ENCODE results near the gene ABHD3. TPM values are rescaled to one million over a fixed set of nuclear protein-coding genes. Genes with fewer than 3 reads are reported as not detected.

ABHD3 gene, protein sequence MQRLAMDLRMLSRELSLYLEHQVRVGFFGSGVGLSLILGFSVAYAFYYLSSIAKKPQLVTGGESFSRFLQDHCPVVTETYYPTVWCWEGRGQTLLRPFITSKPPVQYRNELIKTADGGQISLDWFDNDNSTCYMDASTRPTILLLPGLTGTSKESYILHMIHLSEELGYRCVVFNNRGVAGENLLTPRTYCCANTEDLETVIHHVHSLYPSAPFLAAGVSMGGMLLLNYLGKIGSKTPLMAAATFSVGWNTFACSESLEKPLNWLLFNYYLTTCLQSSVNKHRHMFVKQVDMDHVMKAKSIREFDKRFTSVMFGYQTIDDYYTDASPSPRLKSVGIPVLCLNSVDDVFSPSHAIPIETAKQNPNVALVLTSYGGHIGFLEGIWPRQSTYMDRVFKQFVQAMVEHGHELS
- 10 to 100 TPM; 23.8 to 34.8 (median 29.0) TPM for total RNA-seq
- polyA plus RNA-seq, result 10 to 100 TPM; 25.3 to 34.4 (median 25.9) TPM
- long read RNA-seq, donor 1, transcript ABHD3-201 (9 exons, 2,064 nt), result major isoform, 6 of 8 reads
- long read RNA-seq, donor 1, partial matches to known transcripts, result 0 of 8 reads
- long read RNA-seq, donor 1, other reads (novel, unspliced or antisense), result 0 of 8 reads
- long read RNA-seq, donor 2, partial matches to known transcripts, result 0 of 4 reads
- long read RNA-seq, donor 2, other reads (novel, unspliced or antisense), result 0 of 4 reads

DNA sequence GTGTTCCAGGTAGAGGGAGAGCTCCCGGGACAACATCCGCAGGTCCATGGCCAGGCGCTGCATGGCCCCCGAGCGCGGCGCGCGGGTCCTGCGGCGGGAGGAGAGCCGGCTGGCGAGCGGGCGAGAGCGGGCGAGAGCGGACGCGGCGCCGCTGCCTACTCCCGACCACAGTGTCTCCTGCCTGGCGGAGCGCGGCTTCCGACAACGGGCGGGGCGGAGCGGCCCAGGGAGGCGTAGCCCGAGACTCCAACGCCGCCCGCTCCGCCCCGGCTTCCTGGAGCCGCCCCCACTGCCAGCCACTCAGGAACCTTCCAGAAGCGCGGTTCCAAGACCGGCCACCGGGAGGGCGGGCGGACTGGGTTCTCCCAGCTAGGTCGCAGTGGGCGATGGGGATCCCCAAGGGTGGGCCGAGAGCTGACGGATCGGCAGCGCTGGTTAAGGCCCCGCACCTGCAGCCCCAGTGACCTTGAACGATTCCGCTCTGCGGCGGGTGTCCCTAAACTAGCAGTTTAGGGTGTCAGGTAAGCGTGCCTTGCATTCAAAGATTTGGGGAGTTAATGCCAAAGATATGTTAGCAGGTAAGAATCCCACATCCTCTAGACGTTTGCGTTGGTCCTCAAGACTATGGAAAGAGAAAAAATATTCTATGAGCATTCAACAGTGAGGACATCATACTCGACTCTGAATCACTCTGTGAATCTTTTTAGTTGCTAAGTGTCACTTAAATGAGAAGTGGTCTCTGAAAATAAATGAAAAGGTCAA lies at the start of gene ABHD3:
Gene ABHD3, minus strand, starts transcription at position 172 of the 762 bp plus-strand sequence. Its CDS starts 109 bp downstream, at position 63.
- H3K27ac ChIP-seq, result peak within 1 kb of the TSS; percentile 68 to 98 (median 94)
- no peaks in the 10 kb centered on the region for H3K9me3 ChIP-seq
- H3K27me3 ChIP-seq (replicated peaks in 1 of 7), result no peaks in the 10 kb centered on the region
- WGBS, 5 donors, result 1 to 4% (median 2%) methylated on average over 23 to 60 of the region's 60 CpGs
- H3K4me1 ChIP-seq, result peaks cover 7 to 38% (median 23%) of the 10 kb centered on the region in 6 donors
- DNase-seq, result peak; percentile 99
- H3K36me3 ChIP-seq, result peaks cover 0 to 24% (median 5%) of the 10 kb centered on the region in 6 donors
- TF ChIP-seq, protein P1, sequence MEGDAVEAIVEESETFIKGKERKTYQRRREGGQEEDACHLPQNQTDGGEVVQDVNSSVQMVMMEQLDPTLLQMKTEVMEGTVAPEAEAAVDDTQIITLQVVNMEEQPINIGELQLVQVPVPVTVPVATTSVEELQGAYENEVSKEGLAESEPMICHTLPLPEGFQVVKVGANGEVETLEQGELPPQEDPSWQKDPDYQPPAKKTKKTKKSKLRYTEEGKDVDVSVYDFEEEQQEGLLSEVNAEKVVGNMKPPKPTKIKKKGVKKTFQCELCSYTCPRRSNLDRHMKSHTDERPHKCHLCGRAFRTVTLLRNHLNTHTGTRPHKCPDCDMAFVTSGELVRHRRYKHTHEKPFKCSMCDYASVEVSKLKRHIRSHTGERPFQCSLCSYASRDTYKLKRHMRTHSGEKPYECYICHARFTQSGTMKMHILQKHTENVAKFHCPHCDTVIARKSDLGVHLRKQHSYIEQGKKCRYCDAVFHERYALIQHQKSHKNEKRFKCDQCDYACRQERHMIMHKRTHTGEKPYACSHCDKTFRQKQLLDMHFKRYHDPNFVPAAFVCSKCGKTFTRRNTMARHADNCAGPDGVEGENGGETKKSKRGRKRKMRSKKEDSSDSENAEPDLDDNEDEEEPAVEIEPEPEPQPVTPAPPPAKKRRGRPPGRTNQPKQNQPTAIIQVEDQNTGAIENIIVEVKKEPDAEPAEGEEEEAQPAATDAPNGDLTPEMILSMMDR (IDR thresholded peaks at IDR 0.05 in 8 of 11, conservative IDR thresholded peaks at IDR 0.05 in 3 of 11), result peak; percentile 52 to 88 (median 67)
- TF ChIP-seq POLR2A (IDR thresholded peaks at IDR 0.05), result peak in 2 of 3 donors; percentile 36 to 94
- peak; percentile 93 to 97 (median 95) for TF ChIP-seq POLR2AphosphoS5 (IDR thresholded peaks at IDR 0.05)
- intact Hi-C loops (cut with DNase I; ENCODE audit: low total_unique reads), result no loop called here
- peak within 1 kb of the TSS; percentile 53 to 97 (median 82) for H3K4me3 ChIP-seq

DNA sequence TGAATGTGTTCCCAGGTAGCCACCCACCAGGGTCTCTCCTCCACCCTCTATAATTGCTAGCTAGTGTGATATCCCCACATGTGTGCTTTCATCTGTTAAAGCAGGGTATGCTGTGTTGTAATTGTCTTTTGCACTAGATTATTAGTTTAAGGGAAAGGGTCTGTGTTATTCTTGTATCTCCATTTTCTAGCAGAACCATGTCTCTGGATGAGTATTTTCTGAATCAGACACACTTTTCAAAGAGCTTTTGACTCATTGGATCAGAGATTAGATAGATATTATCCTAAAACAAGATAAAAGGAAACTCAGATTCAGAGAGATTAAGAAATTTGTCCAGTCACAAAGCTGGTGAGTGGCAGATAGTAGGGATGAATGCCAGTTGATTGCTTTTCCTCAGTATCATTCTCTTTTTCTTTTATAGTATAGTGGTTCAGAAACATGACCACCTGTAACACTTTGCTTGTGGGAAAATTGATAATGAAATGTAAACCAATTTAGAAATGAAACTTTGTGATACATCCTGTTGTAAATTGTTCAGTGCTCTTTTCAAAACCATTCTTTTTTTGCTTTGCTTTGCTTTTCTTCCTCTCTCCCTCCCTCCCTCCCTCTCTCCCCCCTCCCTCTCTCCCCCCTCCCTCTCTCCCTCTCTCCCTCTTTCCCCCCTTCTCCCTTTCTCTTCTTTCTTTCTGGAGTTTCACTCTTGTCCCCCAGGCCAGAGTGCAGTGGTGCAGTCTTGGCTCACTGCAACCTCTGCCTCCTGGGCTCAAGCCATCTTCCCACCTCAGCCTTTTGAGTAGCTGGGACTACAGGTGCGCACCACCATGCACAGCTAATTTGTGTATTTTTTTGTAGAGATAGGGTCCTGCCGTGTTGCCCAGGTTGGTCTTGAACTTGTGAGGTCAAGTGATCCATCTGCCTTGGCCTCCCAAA lies 43.5 kb upstream of the ABHD3 start:
- Histone ChIP-seq H3K4me3 (no peak overlapping the region), H3K4me1 (peaks cover 0 to 68% (median 27%) of the 10 kb centered on the region in 6 donors), H3K27me3 (replicated peaks in 1 of 7) (no peaks in the 10 kb centered on the region), H3K36me3 (no peaks in the 10 kb centered on the region), H3K9me3 (no peaks in the 10 kb centered on the region), H3K27ac (no peak overlapping the region)
- DNase-seq, result no peak
- no peak for TF ChIP-seq POLR2AphosphoS5 (IDR thresholded peaks at IDR 0.05)
- TF ChIP-seq POLR2A (IDR thresholded peaks at IDR 0.05), result no peak
- TF ChIP-seq, protein P1 (IDR thresholded peaks at IDR 0.05 in 8 of 11, conservative IDR thresholded peaks at IDR 0.05 in 3 of 11), result no peak
- intact Hi-C loops (cut with DNase I; ENCODE audit: low total_unique reads), result loop anchor here (10.0 kb wide), 1 partner anchor 133 kb away; the partner anchor contains the start of gene SNRPD1
- 81 to 93% (median 83%) methylated on average over 2 of the region's 2 CpGs for WGBS, 5 donors

DNA sequence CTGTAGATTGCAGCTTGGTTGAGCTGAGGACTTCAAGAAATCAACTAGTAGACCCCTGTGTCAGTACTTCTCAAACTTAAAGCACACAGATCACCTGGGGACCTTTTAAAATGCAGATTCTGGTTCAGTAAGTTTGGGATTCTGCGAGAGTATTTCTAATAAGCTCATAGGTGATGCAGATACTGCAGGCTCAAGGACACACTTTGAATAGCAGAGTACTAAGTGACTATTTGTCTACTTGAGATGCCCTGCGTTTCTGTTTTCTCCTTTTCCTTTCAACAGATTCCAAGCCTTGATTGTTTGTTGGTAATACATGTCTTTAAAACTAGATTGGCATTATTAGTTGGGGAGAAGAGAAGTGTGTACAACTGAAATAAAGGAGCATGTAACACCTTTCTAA lies 42.7 kb upstream of the ABHD3 start:
- H3K27ac ChIP-seq, result no peak overlapping the region
- intact Hi-C loops (cut with DNase I; ENCODE audit: low total_unique reads), result loop anchor here (10.0 kb wide), 1 partner anchor 132 kb away; the partner anchor contains the start of gene SNRPD1

More for the DNA sequence above, 42.7 kb upstream of the ABHD3 start:
- H3K9me3 ChIP-seq, result no peaks in the 10 kb centered on the region
- no peaks in the 10 kb centered on the region for H3K27me3 ChIP-seq (replicated peaks in 1 of 7)
- H3K4me1 ChIP-seq, result peaks cover 0 to 75% (median 32%) of the 10 kb centered on the region in 6 donors
- WGBS, 5 donors, result 69 to 86% (median 73%) methylated on average over 2 of the region's 2 CpGs
- no peaks in the 10 kb centered on the region for H3K36me3 ChIP-seq
- H3K4me3 ChIP-seq, result no peak overlapping the region
- DNase-seq, result no peak
- TF ChIP-seq, protein P1 (IDR thresholded peaks at IDR 0.05 in 8 of 11, conservative IDR thresholded peaks at IDR 0.05 in 3 of 11), result no peak

All from spleen (tissue), 13 donors.